Right cardiac atrium (tissue), 5 donors: ENCODE results near the gene PIGR. TPM values are rescaled to one million over a fixed set of nuclear protein-coding genes. Genes with fewer than 3 reads are reported as not detected.

Source experiments
- ATAC-seq, 2 donors: fragments of 200-7000 bp; cut with Tn5 transposase; one replicate each; pipeline versions ENCODE4 v1.8.0 to v1.9.1; 2020; ENCODE audit warnings: moderate library complexity in 2 of 2, mild to moderate bottlenecking in 1 of 2
- DNase-seq, 3 donors: peaks; one replicate each; pipeline ENCODE4 v3.0.0-alpha.2; 2020
- H3K27ac ChIP-seq: one replicate; pipeline ENCODE4 v1.5.1; 2013; ENCODE audit warnings: mild to moderate bottlenecking, low read length, control low read depth, moderate library complexity
- H3K27me3 ChIP-seq: one replicate; pipeline ENCODE4 v1.6.1; 2013; ENCODE audit not compliant: control insufficient read depth, insufficient read depth
- H3K4me1 ChIP-seq: one replicate; pipeline ENCODE4 v1.6.1; 2013; ENCODE audit warnings: low read length; ENCODE audit not compliant: control insufficient read depth, insufficient read depth
- H3K4me3 ChIP-seq: one replicate; pipeline ENCODE4 v1.5.1; 2013; ENCODE audit warnings: low read length, control low read depth
- H3K9me3 ChIP-seq: one replicate; pipeline ENCODE4 v1.6.1; 2013; ENCODE audit warnings: low read length; ENCODE audit not compliant: control insufficient read depth
- WGBS: extraction: QIAGEN DNeasy Blood & Tissue Kit; methylation state at CpG from one replicate; pipeline ENCODE4 v1.1.7; 2013; 5-methylcytosine and 5-hydroxymethylcytosine counted together
- intact Hi-C, 4 donors: fragments of 100-400 bp; cut with DNase I; formaldehyde crosslinking; loops; one replicate each; pipeline versions ENCODE4 v1.11.0 to v1.14.0; 2022 to 2023
- polyA plus RNA-seq: library from polyadenylated mRNA; stranded (reverse); fragments of 200-250 nt; gene quantifications from one replicate; pipeline ENCODE4 v1.2.3, GENCODE V29; 2013
- total RNA-seq, 4 donors: library from RNA; stranded (reverse); fragmentation: NEBNext Ultra II Directional; extraction: Animal tissue kit (Norgen Biotek cat#: 25700); gene quantifications; one replicate each; pipeline ENCODE4 v1.2.1, GENCODE V29; 2021
- donor health status: healthy with polysubstance abuse.
- donor health status: DM: no; HTN: yes; CAD: no.
- donor health status: DM: no; HTN: no; CAD: no.
- donor health status: DM: no; HTN: yes; CAD: no; lungs with severe emphysema.
- donor health status: DM: yes; HTN: yes; CAD: no.

The PIGR gene
- total and polyA plus RNA-seq, 5 donors: 0.09 to 0.59 (median 0.20) TPM; not detected in 1

- WGBS: 89% methylated on average over 3 of the region's 3 CpGs
These were observed 27.9 kb upstream of the PIGR start for GRCh38 chr1:206974140-206974539.

DNA sequence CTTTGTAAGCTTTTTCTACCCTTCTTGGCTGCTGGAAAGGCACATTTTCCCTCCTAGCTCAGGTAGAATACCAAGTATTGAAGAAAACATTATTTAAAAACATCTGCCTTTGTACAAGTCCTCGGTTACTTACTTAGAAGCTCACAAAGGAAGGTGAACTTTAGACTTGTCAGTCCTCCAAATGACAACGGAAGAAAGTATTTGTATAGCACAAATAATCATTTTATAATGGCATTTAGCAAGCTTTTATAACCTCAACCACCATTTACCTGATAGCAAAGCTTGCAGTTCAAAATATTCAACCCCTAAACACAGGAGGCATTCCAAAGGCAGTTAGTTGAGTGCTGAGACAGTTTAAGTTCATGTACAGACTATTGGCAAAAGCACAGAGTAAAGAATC lies 26.5 kb upstream of the PIGR start:
- WGBS: 67% methylated on average over 2 of the region's 2 CpGs
- DNase-seq (no peak), ATAC-seq (no peak)
- Histone ChIP-seq H3K27me3 (no peaks in the 10 kb centered on the region), H3K27ac (no peak overlapping the region), H3K9me3 (no peaks in the 10 kb centered on the region), H3K4me3 (no peak overlapping the region), H3K4me1 (no peaks in the 10 kb centered on the region)
- intact Hi-C loops: no loop called here

More at GRCh38 chr1:206974140-206974539, 27.9 kb upstream of the PIGR start:
- no peak overlapping the region for H3K4me3 ChIP-seq
- intact Hi-C loops: no loop called here
- no peaks in the 10 kb centered on the region for H3K9me3 ChIP-seq
- no peak for ATAC-seq
- no peak overlapping the region for H3K27ac ChIP-seq
- no peaks in the 10 kb centered on the region for H3K4me1 ChIP-seq
- no peaks in the 10 kb centered on the region for H3K27me3 ChIP-seq
- no peak for DNase-seq

DNA sequence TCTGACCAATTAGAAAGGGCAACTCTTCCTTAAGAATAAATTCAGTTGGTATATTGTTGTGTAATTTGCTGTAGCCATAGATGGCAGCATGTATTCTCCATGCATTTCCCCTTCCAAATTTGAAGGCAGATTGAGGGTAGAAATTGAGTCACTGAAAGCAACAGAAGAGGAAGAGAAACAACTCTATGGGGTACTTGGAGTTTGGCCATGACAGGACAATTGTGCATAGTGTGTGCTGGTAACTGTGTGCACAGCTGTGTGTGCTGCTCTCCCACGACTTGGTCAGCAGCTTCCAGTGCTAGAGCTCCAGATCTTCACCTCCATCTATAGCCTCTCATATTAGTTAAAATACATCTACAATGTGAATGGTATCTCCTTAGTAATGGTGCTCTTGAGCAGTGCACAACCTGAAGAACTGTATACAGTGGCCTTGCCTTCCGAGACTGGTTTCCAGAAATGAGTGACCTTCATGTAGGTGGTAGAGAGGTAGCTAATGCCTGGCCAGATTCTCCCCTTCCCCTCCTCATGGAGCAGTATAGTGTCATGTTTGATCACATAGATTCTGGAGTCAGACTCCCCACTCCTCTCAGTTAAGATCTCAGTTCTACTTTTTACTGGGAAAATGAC lies 24.9 kb upstream of the PIGR start:
- intact Hi-C loops: no loop called here
- DNase-seq (no peak), ATAC-seq (no peak)
- no peaks in the 10 kb centered on the region for H3K9me3 ChIP-seq
- no peaks in the 10 kb centered on the region for H3K4me1 ChIP-seq
- no peaks in the 10 kb centered on the region for H3K27me3 ChIP-seq
- H3K4me3 ChIP-seq: no peak overlapping the region
- no peak overlapping the region for H3K27ac ChIP-seq
- 65% methylated on average over 2 of the region's 2 CpGs for WGBS

- intact Hi-C loops: no loop called here
- no peak within 1 kb of the TSS for H3K27ac ChIP-seq
- no peak within 1 kb of the TSS for H3K4me3 ChIP-seq
- 77% methylated on average over 2 of the region's 2 CpGs for WGBS
- no peaks in the 10 kb centered on the region for H3K27me3 ChIP-seq
- H3K4me1 ChIP-seq: no peaks in the 10 kb centered on the region
- H3K9me3 ChIP-seq: no peaks in the 10 kb centered on the region
- ATAC-seq (no peak), DNase-seq (no peak)
These were observed 24.2 kb upstream of the PIGR start, which contains the start of gene FCAMR for GRCh38 chr1:206970446-206970845. FCAMR (minus strand) TSS chr1:206970460; CDS start chr1:206970125, 335 bp downstream.

- Histone ChIP-seq H3K4me1 (no peaks in the 10 kb centered on the region), H3K4me3 (no peak overlapping the region), H3K27ac (no peak overlapping the region), H3K27me3 (no peaks in the 10 kb centered on the region), H3K9me3 (no peaks in the 10 kb centered on the region)
- WGBS: 27% methylated on average over 5 of the region's 5 CpGs
- no peak for ATAC-seq
- intact Hi-C loops: no loop called here
- DNase-seq: no peak
These were observed 22.8 kb upstream of the PIGR start for GRCh38 chr1:206969090-206969489.

GRCh38 chr1:206967096-206967849 lies 21.0 kb upstream of the PIGR start:
- ATAC-seq (no peak), DNase-seq (no peak)
- intact Hi-C loops: no loop called here
- H3K27me3 ChIP-seq: no peaks in the 10 kb centered on the region
- H3K27ac ChIP-seq: no peak overlapping the region
- no peaks in the 10 kb centered on the region for H3K9me3 ChIP-seq
- no peaks in the 10 kb centered on the region for H3K4me1 ChIP-seq
- WGBS: 62% methylated on average over 8 of the region's 8 CpGs
- no peak overlapping the region for H3K4me3 ChIP-seq

DNA sequence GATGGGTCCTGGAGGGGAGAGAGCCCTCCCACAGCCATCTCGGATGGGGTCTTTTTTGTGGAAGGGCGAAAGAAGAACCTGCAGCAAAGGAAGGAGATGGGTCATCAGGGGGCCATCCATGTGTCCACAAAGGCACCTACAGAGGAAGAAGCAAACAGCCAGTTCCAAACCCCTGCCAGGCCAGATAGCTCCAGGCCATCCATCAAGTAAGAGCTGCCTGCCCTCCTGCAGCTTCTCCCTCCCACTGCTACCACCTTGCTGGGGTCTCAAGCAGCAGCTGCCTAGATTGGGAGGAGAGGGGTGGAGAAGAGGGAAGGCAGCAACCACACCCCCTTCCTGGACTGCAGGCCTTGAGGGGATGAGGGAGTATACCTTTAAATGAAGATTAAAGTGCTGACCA lies 19.5 kb upstream of the PIGR start:
- Histone ChIP-seq H3K4me1 (no peaks in the 10 kb centered on the region), H3K27me3 (no peaks in the 10 kb centered on the region), H3K27ac (no peak overlapping the region), H3K4me3 (no peak overlapping the region), H3K9me3 (no peaks in the 10 kb centered on the region)
- 84% methylated on average over 2 of the region's 2 CpGs for WGBS
- no peak for ATAC-seq
- DNase-seq: no peak
- intact Hi-C loops: no loop called here

DNA sequence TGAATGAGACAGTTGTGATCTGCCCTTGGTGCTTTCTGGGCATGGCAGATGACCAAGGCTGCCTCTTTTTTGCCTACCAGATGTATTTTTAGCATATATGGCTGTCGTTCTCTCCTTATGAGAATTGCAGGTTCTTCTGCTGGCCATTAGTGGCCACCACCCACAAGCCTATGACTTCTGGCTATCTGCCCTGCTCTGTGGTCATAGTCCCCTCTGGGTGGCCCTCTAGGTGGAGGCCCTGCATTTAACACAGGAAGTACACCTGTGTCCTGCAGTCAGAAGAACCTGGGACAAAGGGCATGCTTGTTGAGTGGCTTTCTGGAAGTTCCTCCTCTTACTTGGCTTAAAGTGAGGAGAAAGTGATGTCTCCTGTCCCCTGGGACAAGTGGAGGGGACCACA lies 17.5 kb upstream of the PIGR start:
- ATAC-seq: no peak
- WGBS: 74% methylated on average over 1 of the region's 1 CpG
- H3K27me3 ChIP-seq: no peaks in the 10 kb centered on the region
- DNase-seq: no peak
- H3K9me3 ChIP-seq: no peaks in the 10 kb centered on the region
- H3K27ac ChIP-seq: no peak overlapping the region
- no peak overlapping the region for H3K4me3 ChIP-seq
- intact Hi-C loops: no loop called here
- H3K4me1 ChIP-seq: no peaks in the 10 kb centered on the region

DNA sequence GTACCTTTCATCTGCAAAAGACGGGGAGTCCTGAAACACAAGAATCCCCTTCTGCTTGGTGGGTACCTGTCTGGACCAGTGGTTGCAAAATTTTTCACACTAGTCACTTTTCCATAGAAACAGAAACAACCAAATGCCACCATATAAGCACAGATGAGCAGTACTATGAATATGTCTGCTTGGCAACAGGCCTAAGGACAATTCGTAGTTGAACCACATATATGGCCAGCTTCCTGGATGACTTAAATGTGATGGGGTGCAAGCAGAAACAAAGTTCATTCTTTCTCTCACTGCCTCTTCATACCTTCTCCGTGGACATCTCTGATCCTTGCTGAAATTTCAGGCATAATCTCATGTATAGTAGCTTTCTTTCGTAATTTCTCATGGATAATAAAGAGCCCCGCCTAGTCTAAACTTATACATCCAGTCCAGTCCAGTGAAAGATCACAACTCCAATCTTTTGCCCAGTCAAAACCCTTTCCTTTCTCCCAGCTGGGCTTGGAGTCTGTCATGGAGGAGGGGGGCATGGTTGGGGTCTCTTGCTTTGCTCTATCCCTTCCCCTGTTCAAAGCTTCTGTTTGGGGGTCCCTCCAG lies 16.9 kb upstream of the PIGR start:
- DNase-seq: no peak
- intact Hi-C loops: no loop called here
- WGBS: 83% methylated on average over 5 of the region's 5 CpGs
- no peak for ATAC-seq
- no peaks in the 10 kb centered on the region for H3K4me1 ChIP-seq
- no peak overlapping the region for H3K27ac ChIP-seq
- H3K4me3 ChIP-seq: no peak overlapping the region
- no peaks in the 10 kb centered on the region for H3K9me3 ChIP-seq
- H3K27me3 ChIP-seq: no peaks in the 10 kb centered on the region

DNA sequence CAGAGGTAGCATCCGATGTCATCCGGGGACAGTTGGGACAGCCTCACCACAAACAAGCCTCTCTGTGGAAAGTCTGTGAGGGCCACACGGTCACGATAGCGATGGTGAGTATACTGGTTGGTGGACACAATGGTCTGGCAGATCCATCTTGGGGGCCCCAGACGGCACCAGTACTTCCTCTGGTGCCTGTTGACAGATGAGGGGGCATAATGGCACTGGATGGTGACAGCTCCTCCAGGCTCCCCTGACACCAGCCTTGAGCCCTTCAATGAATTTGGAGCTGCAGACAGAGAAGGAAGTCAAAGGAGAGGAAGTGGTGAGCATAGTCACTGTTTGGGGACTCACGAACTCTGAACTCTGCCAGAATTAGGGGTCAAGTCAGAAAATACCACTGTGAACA lies 16.0 kb upstream of the PIGR start:
- Histone ChIP-seq H3K9me3 (no peaks in the 10 kb centered on the region), H3K4me1 (no peaks in the 10 kb centered on the region), H3K27me3 (no peaks in the 10 kb centered on the region), H3K4me3 (no peak overlapping the region), H3K27ac (no peak overlapping the region)
- intact Hi-C loops: no loop called here
- DNase-seq (no peak), ATAC-seq (no peak)
- WGBS: 79% methylated on average over 7 of the region's 7 CpGs

DNA sequence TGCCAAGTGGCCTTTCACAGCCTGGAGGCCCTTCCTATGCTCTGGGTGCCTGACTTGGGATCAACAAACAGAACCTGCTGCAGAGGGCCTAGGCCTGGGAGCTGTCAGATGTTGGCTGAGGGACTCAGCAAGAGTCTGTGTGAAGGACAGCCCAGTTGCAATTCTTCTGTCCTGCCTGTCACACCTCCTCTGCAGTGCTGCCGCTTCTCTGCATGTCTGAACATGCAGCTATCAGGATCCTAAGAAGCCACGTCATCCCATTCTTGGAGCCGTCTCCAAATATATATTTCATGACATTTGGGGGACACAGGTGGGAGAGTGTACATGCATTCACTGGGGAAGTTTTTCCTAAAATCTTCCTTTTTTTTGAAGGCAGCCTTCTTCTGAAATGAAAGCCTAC lies 15.4 kb upstream of the PIGR start:
- DNase-seq (no peak), ATAC-seq (no peak)
- Histone ChIP-seq H3K27ac (no peak overlapping the region), H3K9me3 (no peaks in the 10 kb centered on the region), H3K4me1 (no peaks in the 10 kb centered on the region), H3K27me3 (no peaks in the 10 kb centered on the region), H3K4me3 (no peak overlapping the region)
- WGBS: 78% methylated on average over 3 of the region's 3 CpGs
- intact Hi-C loops: no loop called here
